PC-9 (cell line): ENCODE measurements around the gene FAM149A.

Source experiments
- EZH2 ChIP-seq: fragments of 200-600 bp; sonication (generic); IDR thresholded peaks from 2 replicates; pipeline ENCODE4 v1.8.0; 2017; ENCODE audit warnings: antibody characterized with exemption, low read depth
- TF ChIP-seq, protein P1 (sequence below): fragments of 200-600 bp; sonication (generic); conservative IDR thresholded peaks from 2 replicates; pipeline ENCODE4 v1.6.1; 2017; ENCODE audit warnings: mixed run types, antibody characterized with exemption, mild to moderate bottlenecking, moderate library complexity

GRCh38 chr4:186074189-186074588, 30.3 kb upstream of the FAM149A start:
- TF ChIP-seq, protein P1, sequence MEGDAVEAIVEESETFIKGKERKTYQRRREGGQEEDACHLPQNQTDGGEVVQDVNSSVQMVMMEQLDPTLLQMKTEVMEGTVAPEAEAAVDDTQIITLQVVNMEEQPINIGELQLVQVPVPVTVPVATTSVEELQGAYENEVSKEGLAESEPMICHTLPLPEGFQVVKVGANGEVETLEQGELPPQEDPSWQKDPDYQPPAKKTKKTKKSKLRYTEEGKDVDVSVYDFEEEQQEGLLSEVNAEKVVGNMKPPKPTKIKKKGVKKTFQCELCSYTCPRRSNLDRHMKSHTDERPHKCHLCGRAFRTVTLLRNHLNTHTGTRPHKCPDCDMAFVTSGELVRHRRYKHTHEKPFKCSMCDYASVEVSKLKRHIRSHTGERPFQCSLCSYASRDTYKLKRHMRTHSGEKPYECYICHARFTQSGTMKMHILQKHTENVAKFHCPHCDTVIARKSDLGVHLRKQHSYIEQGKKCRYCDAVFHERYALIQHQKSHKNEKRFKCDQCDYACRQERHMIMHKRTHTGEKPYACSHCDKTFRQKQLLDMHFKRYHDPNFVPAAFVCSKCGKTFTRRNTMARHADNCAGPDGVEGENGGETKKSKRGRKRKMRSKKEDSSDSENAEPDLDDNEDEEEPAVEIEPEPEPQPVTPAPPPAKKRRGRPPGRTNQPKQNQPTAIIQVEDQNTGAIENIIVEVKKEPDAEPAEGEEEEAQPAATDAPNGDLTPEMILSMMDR, result no peak
- no peak for TF ChIP-seq EZH2
